NCI-H1092 (cell line): Measurements from ENCODE around the gene FOXR1.
A peak's percentile ranks its signal among the peaks of the same experiment; 100 is the strongest.

ENCODE experiments used
- DNase-seq: peaks from one replicate; lab custom pipeline; 2025; lab: John Stamatoyannopoulos, UW

The FOXR1 gene

GRCh38 chr11:119026970-119027369 is 55.4 kb downstream of the FOXR1 start:
- DNase-seq = no peak

GRCh38 chr11:119027561-119028345 is 56.2 kb downstream of the FOXR1 start:
- DNase-seq = no peak

- no peak for DNase-seq
Observed at GRCh38 chr11:119028346-119029068, 56.9 kb downstream of the FOXR1 start.

DNA sequence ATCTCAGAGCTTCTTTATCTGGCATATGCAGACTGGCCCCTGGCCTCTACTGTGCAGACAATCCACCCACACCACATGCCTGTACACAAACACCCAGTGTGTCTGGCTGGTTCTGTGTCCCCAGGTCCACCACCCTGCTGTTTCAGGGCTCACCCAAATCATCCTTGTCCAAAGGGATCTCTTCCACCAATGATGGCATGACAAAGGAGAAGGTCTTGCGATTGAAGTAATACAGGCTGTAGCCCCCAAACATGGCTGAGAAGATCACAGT is 57.4 kb downstream of the FOXR1 start:
- DNase-seq = no peak

- no peak for DNase-seq
Observed at GRCh38 chr11:119029340-119030028, 57.9 kb downstream of the FOXR1 start.

DNA sequence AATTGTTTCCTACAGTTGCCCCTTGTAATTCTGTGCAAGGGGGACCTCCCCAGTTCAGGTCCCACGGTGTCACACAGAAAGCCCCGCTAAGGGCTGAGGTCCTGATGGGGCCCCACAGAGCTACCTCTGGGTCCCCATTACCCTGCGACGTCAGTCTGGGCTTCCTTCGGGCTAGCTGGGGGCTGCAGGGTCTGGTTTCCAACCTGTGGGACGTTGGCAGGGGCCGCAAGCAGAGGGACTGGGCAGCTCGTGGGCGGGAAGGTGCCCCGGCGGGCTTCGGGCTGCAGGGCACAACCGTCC is 58.4 kb downstream of the FOXR1 start:
- no peak for DNase-seq

- DNase-seq = peak; percentile 98
Observed at GRCh38 chr11:119030329-119031047, 58.9 kb downstream of the FOXR1 start, which contains the start of gene SLC37A4. Gene SLC37A4 (minus strand): TSS chr11:119030877.
